ENCODE data around the gene ZNF486.
"Not testable (repeated sequence)": the region's sequence is repeated elsewhere in the genome, so short reads cannot be mapped to it uniquely, and the experiment has no call there.

The ZNF486 gene

DNA sequence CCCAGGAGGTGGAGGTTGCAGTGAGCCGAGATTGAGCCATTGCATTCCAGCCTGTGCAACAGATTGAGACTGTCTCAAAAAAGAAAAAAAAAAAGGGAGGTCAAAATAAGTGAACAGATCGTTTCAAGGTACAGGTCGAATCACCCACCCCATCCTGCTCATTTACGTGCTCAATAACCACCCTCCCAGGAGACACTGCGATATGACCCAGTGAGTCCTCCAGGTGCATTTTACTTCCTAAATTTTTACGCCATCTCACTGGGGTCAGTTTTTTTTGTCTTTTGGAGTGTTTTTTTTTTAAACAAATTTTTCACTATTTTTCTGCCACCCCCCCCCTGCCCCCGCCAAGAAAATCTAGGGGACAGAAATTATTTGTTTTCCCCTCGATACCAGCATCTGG, 68.1 kb downstream of the ZNF486 start:
- DNase-seq, result no peak

GRCh38 chr19:20237773-20238623, 71.0 kb downstream of the ZNF486 start:
- DNase-seq, result no peak

DNA sequence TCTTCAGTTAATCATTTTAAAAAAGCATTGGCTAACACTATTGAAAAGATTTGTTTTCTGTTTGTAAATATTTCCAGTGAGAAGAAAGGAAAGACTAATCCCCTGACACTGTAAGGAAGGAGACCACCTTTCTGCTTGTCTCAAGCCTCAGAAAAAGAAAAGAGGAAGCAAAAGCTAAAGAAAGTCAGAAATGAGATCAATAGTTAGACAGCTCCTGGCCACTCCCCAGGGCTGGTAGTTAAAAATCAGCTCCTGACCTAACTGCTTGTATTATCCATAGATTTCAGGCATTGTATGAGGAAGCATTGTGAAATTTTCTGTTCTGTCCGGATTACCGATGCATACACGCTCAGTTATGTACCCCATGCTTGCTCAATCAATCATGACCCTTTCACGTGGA, 76.6 kb downstream of the ZNF486 start:
- no peak for DNase-seq

GRCh38 chr19:20244356-20244755, 77.3 kb downstream of the ZNF486 start:
- DNase-seq, result no peak

GRCh38 chr19:20245309-20245708, 78.3 kb downstream of the ZNF486 start:
- DNase-seq, result no peak

DNA sequence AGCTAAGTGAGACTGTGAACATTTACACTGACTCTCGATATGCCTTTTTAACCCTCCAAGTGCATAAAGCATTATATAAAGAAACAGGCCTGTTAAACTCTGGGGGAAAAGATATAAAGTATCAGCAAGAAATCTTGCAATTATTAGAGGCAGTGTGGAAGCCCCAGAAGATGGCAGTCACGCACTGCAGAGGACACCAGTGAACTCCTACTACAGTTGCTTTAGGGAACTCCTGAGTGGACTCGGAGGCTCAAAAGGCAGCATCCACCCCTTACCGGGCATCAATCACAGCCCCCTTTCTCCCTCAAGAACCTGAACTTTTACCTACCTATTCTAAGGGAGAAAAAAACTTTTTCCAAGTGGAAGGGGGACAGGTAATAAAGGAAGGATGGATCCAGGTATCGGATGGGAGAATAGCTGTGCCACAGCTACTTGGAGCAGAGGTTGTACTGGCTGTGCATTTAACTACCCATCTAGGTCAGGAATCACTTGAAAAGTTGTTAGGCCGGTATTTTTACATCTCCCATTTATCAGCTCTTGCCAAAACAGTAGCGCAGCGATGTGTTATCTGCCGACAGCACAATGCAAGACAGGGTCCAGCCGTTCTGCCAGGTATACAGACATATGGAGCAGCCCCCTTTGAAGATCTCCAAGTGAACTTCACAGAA, 80.1 kb downstream of the ZNF486 start:
- DNase-seq, result no peak

DNA sequence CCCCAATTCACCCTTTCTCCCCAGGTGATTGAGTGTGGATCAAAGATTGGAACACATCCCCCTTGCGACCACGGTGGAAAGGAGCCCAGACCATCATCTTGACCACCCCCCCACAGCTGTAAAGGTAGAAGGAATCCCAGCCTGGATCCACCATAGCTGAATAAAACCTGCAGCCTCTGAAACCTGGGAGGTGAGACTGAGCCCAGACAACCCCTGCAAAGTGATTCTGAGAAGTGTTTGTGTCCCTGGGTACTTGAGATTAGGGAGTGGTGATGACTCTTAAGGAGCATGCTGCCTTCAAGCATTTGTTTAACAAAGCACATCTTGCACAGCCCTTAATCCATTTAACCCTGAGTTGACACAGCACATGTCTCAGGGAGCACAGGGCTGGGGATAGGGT, 81.2 kb downstream of the ZNF486 start:
- not testable (repeated sequence) for DNase-seq

Data from COR-L47 (cell line).